NCI-H187 (cell line): ENCODE measurements around the gene CDKL5.
A peak's percentile ranks its signal among the peaks of the same experiment; 100 is the strongest.

ENCODE experiments used
- DNase-seq, 2 experiments: peaks; one replicate each; lab custom pipeline; 2025; lab: John Stamatoyannopoulos, UW

The CDKL5 gene

GRCh38 chrX:18649498-18649951 is 224.1 kb downstream of the CDKL5 start:
- no peak for DNase-seq

- DNase-seq, result no peak
Observed at GRCh38 chrX:18650662-18651061, 225.3 kb downstream of the CDKL5 start.

GRCh38 chrX:18652636-18653035 is 227.2 kb downstream of the CDKL5 start:
- no peak for DNase-seq

- DNase-seq, result peak; percentile 17 to 51
Observed at GRCh38 chrX:18654875-18655836, 229.7 kb downstream of the CDKL5 start.

DNA sequence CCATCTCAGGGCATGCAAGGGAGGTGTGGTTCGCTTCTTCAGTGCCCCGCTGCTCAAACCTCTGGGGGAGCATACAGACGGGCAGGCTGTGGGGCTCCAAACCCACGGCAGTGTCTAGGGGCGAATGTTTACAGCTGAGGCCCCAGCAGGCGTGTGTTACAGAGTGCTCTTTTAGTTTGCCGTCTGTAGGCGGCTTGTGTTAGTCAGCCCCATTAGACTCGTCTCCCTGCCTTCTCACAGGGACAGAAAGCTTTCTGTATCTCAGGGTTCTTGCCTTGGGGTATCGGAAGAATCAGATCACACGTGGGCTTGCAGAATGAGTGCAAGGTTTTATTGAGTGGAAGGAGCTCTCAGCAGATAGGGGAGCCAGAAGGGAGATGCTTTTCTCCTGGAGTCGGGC is 235.9 kb downstream of the CDKL5 start:
- DNase-seq, result no peak

- DNase-seq, result no peak
Observed at GRCh38 chrX:18664947-18665346, 239.5 kb downstream of the CDKL5 start.

- no peak for DNase-seq
Observed at GRCh38 chrX:18666614-18667013, 241.2 kb downstream of the CDKL5 start.

- peak; percentile 60 to 64 for DNase-seq
Observed at GRCh38 chrX:18668071-18668835, 242.8 kb downstream of the CDKL5 start.

GRCh38 chrX:18672008-18672407 is 246.6 kb downstream of the CDKL5 start, which contains the start of gene RS1:
RS1 (minus strand) TSS chrX:18672108; CDS start chrX:18672068, 40 bp downstream.
- no peak for DNase-seq

DNA sequence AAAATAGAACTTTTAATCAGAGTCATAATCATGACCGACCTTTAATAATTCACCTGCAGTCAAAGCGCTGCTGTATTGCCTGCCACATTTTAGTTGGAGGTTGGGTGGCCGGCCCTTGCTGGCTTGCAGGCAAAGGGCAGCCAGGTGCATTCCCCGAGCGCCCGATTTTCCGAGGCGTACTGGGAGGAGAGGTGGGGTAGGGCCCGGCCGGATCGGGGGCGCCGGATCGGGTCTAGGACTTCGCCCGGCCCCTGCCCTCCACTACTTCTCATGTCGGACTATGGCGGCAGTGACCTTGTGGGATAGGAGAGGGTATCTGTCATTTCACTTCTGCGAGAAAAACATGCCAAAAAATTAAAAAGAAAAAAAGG is 249.0 kb downstream of the CDKL5 start:
- no peak for DNase-seq

DNA sequence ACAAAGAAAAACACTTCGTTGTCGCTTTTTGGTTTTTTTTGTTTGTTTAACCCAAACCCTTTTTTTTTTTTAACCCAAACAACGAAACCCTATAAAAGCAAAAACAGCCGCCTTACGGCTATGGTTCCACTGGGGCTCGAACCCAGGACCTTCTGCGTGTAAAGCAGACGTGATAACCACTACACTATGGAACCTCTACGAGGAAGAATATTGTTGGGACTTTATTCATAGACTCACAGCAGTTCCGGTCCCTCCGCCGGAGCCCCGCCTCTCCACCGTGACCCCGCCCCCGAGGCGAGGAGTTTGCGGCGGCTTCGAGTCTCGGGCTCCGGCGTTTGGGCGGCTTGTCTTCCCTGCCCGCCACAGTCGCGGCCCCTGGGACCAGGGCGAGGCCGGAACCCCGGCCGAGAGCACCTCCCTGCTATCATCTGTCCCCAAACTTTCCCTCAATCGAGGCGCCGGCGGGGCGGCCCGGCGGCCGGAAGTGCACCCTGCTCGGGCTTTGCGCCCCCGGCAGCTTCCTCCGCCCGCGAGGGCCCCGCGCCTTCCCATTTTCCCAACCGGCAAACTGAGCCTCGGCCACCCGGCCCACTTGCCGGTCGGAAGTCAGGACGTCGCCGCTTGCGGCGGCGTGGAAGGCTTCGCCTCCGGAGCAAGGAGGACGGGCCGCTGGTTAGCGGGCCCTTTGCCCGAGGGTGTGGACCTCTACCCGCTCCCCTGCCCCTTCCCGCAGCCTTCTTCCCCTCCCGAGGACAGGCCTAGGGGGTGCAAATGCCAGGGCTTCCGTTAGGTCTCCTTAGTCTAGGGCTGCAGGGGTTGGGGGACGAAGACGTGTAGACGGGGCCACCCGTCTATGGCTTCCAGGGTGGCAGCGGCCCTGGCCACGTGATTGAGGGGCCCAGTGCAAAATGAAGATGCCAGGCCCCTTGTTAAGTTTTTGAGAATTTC is 249.7 kb downstream of the CDKL5 start:
- peak; percentile 64 to 66 for DNase-seq

- no peak for DNase-seq
Observed at GRCh38 chrX:18676050-18676449, 250.6 kb downstream of the CDKL5 start.

- no peak for DNase-seq
Observed at GRCh38 chrX:18676470-18676869, 251.1 kb downstream of the CDKL5 start.

- no peak for DNase-seq
Observed at GRCh38 chrX:18677161-18677869, 251.9 kb downstream of the CDKL5 start.

DNA sequence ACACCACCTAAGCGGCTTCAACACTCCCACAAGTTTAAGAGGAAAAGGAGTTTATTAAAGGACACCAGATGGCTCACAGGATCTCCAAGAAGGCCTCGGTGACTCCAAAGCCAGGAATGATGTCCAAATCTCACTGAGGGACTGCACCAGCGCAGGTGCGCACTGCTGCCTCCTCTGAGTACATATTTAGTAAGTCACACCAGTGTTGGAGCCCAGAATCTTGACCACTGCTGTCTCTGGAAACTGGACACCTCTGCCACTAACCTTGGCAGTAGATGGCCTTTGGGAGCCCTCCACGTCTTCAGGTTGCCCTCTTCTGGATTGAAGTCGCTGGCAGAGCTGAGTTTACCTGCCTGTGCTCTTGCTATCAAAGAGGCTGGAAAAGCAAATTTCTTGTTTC is 256.6 kb downstream of the CDKL5 start:
- DNase-seq, result no peak

DNA sequence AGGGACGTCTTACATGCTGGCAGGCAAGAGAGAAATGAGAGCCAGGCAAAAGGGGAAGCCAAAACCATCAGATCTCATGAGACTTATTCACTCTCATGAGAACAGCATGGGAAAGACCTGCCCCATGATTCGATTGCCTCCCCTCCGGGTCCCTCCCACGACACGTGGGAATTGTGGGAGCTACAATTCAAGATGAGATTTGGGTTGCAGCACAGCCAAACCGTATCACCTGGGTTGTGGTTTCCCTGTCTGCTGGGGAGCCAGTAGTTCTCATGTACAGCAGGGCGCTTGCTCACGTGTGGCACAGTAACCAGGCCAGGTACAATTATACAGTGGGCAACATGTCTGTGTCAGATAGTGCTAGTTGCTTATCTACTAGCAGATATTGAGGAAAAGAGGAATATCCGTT is 257.6 kb downstream of the CDKL5 start:
- DNase-seq, result no peak

DNA sequence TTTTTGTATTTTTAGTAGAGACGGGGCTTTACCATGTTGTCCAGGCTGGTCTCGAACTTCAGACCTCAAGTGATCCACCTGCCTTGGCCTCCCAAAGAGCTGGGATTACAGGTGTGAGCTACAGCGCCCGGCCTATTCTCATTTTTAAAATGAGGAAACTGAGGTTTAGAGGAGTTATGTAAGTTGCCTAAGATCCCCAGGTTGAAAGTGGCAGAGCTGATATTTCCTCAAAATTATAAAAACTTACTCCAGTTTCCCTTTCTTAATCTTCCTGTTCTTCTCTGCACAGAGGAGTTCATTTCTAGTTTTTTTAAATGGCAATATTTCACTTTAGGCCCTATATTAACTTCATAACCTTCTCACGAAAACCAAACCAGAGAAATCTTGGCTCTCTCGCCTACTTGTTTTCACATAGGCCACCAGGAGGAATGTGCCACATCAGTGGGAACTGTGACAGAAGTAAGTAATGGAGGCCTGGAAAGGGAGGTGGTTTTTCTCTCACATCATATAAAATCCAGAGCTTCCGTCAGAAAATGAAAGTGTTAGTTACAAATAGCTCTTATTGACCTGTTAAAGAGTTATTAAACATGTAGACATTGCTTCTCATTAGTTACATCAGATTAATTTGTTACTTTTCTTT is 262.6 kb downstream of the CDKL5 start:
- no peak for DNase-seq

DNA sequence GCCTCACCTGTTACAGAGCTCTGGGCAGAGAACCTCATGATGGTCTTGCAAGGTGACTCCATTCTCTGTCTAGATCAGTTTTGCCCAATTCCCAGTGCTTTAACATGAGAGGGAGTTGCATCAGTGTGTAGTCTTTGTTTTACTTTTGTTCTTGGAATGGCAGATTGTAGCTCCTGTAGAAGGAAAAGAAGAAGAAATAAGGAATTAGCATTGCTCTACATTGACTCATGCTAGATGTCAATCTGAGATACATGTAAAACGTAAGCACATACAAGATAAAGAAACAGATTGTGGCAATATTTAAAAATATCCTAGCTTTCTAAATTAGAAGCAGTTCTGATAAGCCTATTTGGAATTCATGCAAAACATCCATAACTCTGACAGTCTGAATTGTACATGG is 266.0 kb downstream of the CDKL5 start:
- no peak for DNase-seq

DNA sequence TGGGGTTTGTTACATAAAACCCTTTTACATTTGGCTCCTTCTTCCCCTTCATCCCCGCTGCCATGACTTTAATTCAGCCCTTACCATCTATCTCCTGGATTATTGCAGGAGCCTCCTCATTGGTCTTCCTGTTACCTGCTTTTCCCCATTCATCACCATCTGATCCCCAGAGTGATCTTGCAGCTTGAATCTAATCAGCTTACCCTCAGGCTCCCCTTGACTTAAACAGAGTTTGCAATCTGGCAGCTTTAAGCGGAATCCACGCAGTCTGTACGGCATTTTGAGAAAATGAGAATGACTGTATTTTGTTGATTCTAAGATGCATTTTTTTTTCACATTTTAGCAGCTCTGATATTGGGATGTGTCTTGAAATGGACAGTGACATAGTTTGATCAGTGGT is 267.1 kb downstream of the CDKL5 start:
- no peak for DNase-seq

- no peak for DNase-seq
Observed at GRCh38 chrX:18696653-18697052, 271.2 kb downstream of the CDKL5 start.
